Measurements from ENCODE around the gene DROSHA.

The DROSHA gene

DNA sequence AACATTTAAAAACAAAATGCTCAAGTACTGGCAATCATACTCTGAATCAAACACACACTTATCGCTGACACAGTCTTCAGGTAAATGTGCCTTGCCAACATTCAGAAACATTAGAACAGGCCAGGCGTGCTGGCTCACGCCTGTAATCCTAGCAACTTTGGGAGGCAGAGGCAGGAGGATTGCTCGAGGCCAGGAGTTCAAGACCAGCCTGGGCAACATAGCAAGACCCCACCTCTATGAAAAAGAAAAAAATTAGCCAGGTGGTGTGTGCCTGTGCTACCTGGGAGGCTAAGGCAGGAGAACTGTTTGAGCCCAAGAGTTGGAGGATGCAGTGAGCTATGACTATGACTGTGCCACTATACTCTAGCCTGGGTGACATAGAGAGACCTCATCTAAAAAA is 20.6 kb downstream of the DROSHA start:
- no peak for DNase-seq

DNA sequence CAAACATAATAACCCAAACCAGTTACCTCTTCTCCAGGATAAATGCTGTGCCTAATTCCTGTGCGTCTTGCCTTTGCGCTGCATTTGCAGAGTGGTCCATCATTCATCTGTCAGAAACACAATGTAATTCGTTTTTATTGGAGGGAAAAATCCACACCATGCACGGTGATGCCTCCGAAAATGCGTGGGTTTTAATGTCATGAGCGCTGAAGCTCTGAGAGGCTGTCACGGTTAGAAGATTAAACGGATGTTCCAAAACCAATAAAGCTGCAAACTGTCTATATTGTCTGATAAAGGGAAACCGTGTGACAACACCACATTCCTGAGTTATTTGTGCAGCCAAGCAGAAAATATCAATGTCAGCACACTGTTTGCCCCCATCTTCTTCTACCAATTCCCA is 27.4 kb downstream of the DROSHA start:
- DNase-seq = no peak

DNA sequence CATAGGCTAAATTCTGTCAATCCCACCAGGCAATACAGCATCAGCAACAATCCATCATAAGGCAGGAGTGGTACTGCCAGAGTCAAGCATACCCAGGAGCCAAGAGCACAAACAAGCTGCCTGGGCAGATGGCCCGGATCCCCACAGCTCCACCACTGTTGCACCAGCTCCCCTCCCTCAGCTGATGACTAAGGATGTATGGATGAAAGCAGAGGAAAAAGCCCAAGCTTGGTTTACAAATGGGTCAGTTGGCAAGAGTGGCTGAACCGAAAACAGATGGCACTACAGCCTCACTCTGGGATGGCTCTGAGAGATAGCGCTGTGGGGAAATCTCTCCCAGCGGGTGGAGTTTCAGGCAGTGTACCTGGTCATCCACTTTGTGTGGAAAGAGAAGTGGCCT is 29.4 kb downstream of the DROSHA start:
- no peak for DNase-seq

DNA sequence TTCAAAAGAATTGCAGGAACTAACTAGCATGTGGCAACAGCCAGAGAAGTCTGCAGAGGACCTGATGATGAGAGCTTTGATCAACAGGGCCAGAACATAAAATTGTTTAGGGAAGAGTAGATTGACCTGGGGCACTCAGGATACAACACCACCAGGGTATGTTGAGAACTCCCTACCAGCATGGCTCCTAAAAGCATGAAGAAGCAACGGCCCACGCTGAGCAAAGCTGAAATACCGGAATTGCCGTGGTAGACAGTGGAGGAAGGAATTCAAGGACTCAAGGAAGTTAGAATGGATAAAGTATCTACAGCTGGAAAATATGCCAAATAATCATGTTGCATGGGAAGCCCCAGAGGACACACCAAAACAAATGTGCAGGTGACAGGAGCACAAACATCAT is 31.6 kb downstream of the DROSHA start:
- no peak for DNase-seq

DNA sequence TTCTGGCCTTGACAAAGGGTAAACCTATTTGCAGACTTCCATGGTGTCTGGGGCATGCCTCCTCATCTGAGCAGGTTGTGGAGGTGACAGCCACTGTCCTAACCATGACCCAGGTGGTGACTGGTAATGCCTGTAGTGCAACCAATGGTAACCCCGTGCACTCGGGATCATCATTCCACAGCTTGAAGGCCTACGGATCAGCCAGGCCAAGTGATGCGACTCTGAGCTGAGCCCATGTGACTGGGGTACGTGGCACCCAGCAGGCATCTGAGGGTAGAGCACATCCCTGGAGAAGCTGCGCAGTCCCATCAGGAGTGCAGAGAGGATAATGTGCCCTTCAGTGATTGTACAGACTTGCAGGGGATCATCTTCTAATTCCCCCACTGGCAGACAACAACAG is 35.0 kb downstream of the DROSHA start:
- DNase-seq = no peak

DNA sequence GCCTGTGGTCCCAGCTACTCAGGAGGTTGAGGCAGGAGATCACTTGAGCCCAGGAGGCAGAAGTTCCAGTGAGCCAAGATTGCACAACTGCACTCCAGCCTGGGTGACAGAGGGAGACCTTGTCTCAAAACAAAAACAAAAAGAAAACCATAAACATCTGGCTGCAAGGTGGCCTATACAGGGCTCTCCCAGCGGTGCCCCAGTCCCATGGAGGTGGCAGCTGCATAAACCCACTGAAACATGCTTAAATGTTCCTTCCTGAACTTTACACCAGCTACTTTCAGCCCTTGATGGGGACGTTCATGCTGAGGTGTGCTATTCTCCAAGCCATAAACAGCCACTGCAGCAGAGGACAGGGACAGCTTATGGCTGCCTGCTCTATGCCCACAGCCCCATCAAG is 35.6 kb downstream of the DROSHA start:
- no peak for DNase-seq

DNA sequence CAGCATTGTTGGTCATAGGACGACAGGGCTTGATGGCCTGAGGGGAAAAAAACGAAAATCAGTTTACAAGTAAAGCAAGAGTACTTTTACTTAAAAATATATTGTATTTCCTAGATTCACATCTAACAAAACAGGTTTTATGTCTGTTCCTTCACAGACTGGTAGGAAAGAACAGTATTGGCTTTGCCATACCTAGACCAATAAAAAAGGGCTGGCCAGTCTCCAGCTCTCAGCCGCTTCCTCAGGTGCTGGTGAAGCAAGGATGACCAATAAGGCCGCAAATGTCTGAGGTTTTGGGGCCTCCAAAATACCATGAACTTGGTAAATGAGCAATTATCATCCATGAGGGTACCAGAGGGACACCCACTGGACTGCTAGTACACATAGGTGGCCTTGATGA is 36.6 kb downstream of the DROSHA start:
- DNase-seq = no peak

DNA sequence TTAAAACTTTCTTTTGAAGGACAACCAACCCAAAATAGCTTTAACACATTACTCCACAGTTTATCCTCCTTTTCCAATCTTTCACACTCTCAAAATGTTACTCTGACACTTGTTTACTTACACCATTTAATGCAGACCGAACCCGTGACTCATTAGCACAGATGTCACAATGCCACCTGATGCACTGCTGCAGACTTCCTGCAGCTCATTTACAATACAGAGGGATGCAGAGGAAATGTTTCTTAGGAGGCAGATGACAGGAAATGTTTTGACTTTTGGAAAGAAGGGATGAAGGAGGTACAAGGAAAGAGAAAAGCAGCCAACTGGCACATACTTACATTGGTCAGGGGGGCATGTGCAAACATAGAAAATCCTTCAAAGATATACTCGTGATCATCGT is 39.0 kb downstream of the DROSHA start:
- DNase-seq = no peak

DNA sequence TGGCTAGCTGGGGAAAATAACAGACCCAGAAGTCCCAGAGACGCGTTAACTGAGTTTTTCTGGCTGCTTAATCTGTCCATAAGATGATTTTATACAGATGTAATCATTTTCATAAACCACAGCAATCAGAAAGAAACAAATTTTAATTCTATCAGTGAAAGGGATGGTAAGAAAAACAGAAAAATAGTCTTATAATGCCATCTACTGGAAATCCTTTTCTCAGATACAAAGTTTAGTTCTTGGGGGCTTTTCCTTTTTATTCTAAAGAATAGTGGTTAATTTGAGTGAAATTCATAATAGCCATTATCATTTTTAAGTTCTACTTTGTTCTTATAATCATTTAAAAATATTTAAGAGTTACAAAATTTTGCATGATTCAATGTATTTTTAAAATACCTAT is 44.4 kb downstream of the DROSHA start:
- no peak for DNase-seq

DNA sequence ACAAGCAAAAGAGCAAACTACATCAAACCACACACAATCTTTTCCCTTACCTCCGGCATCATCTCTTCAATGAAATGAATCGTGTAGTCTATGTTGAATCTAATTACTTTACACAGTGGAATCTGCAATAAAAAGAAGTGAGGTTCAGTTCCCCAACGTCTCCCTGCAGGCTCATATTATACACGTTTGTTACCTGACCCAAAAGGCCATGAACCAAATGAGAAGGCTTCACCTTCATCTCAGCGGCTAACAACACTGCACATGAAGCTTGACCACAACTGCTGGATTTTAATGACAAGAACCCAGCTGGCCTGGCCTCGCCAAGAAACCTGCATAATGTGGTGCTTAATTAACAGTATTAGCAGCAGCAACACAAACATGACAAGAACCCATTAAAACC is 45.5 kb downstream of the DROSHA start:
- DNase-seq = no peak

DNA sequence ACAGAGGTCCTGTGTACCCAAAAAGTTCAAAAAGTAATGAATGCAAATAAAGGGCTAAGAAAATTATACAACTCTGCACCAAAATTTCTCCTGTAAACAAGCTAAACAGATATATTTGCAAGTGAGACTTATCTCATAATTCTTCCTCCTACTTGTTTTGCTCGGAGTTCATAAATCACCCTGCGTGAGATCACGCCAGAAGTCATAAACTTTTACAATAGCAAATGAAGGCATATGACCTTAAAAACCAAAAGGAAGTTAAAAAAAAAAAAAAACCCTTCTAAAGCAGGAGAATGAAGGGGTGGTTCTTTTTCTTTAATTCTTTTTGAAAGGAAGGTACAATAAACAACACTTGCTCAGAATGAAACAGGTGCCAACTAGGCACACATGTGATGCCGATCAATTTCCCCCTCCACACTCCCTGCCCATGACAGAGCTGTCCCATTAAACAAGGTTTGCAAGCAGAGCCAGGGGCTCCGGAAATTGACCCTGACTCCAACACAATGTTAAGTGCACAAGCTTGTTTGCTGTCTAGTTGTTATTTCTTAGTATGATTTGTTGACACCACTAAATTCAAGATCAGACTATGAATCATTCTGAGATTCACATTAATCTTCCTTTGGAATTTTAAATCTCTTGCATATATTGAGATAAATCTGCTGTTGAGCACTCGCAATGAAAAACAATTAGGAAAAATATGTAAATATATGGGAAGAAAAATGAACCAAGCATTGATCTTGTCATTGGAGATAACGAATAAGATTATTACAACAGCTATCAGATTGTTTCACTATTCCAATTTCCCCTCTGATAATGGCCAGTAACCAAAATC is 46.3 kb downstream of the DROSHA start:
- no peak for DNase-seq

DNA sequence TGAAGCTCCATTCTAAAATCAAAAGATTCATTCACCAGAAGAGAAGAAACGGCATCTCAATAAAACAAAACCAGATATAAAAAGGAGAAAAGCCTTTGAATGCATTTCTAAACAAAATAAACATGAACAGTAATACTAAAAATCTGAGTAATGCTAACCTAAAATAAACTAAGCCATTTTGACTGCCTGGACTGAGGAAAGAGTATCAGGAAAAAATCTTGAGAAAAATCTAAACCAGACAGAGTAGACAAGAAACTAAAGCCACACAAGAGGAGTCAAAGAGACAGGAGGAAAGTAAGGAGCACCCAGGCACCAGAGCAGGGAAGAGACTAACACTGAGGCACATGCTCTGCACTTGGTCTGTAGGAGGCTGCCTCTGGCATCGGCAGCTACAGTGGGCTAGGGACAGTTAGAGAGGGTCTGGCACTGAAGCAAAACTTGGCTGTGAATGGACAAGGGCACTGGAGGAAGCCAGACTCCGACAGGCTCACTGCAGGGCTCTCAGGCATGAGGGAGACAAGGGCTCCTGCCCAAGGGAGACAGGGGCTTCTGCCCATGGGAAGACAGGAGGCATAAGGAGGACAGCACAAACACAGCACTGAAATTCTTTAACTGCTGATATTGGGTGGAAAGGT is 50.2 kb downstream of the DROSHA start:
- no peak for DNase-seq

DNA sequence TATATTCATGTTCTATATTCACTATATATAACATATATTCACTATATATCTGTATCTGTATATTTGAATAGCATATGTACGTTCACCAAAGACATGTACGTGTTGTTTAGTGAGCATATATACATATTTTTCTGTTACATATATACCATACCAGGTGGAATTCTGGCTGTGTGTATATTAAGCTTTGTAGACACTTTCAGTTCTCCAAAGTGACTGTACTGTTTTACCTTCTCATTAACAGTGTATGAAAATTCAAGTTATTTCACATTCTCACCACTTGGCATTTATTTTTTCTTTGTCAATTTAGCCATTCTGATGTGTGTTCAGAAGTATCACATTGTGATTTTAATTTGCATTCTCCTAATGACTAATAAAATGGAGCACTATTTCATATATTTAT is 52.2 kb downstream of the DROSHA start:
- no peak for DNase-seq

DNA sequence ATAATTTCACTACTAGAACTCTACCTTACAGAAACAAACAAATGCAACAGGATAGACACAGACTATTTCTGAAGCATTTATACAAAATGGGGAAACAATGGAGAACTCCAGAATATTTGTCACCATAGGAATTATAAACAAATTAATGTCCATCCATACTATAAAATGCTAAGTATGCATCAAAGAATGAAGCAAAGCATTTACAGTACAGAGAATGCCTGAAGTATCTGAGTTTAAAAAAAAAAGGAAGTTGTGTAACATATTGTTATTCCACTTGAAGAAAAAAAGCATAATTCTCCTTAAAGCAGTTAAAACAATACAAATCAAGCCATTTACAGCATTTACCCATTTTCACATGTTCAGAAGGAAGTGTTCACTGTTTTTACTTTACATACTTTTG is 53.0 kb downstream of the DROSHA start:
- DNase-seq = no peak

DNA sequence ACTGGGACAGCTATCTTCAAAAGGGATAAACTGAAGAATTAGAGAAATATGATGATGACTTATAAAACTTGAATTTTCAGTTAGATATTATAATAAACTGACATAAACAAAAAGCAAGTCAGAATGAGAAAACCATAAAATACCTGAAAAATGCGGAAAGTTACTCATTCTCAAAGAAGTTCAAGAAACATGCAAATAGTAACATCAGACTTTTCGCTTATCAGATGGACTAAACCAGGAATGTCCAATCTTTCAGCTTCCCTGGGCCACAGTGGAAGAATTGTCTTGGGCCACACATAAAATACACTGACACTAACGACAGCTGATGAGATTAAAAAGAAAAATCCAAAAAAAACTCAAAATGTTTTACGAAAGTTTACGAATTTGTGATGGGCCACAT is 53.9 kb downstream of the DROSHA start:
- DNase-seq = no peak

DNA sequence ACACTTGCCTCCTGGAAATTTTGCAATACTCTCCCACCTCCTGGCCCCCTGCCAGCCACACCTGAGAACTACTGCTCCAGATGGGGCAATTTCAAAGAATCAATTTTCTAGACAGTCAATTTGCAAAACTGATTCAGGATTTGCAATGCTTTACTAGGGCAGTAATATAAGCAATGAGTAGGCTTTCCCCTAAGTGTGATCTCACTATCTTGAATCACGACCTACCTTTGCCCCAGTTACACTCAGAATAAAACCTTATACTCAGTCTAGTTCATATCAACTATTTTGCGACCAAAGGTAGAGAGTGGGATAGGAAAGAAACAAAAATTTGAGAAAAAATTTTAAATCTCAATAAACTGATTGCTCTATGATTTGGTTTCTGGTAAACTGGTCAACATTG is 54.4 kb downstream of the DROSHA start:
- DNase-seq = no peak

DNA sequence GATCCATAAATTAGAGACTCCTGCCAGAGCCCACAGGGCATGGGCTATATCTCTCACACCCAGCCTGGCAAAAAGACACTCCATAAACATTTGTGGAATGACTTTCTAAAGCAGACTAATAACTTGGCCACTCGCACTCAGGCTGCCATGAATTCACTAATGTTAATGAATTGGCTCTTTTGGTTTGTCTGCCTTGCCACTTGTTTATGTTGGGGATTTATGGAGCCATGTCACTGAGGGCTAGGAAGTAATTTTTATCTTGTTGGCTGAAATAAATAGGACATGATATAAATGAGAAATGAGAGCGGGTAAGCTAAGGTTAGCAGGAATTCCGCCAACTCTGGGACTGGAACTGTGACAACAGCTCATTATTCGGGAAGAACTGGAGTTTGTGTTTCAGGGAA is 55.2 kb downstream of the DROSHA start:
- no peak for DNase-seq

DNA sequence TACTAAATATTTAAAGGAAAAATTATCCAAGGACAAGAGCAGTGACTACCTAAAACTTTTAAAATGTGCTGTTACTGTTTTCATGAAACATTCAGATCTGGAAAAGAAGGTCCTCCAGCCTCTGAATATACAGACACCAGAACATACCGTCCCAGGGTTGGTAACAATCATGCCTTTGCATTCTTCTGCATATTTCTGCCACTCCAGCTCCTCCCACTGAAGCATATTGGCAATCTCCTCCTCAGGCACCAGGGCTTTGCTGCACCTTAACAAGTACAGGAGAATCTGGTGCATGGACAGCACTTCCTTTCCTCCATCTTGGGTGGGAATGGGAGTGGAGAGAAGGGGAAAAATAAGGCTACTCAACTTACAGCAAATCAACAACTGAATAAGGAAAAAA is 60.0 kb downstream of the DROSHA start:
- DNase-seq = no peak

DNA sequence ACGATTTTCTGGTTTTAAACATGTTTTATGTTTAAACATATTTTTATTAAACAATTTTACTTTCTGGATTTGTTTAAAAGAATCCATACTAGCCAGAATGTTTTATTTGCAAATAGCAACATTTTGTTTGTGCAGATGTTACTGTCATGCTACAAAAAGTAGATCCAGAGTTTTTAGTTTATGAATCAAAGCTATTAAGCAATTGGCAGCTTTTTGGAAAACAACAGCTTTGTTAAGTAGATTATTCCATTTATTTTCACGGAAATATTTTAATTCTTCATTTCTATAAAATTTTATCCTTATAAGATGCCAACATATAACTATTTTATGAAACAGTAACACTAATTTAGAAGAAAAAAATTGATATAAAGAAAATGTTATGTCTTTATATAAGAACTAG is 60.9 kb downstream of the DROSHA start:
- DNase-seq = no peak

DNA sequence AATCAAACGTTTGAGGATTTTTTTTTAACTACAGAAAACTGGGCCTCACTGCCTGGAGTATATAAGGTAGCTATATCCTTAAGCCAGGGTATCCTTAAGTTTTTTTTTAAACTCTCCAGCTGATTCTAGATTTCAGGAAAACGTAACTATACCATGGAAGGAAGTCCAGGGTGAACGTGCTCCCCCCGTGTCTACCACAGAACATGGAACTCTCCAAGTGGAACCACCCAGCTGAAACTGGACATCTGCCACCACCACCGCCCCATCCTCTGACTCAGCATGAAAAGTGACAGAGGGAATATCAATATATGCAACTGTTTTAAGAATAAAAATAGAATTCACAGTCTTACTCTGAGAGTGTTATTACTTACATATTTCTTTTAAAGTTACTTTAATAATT is 61.3 kb downstream of the DROSHA start:
- DNase-seq = no peak

DNA sequence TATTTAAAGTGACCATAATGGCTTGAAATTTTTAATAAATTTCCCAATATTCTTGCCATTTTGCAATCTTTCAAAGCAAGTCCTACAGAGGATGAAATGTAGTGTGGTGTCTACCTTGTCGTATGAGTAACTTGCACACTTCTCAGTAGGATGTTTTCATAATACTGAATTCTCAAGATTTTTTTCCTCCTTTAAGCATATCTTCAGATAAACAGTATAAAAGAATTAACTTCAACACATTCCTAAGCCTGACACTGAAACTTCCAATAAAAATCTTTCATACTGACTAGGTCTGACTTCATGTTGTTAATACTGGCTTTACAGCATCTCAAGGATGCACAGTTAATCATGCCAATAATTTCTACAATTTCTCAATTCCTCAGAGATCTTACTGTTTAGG is 62.0 kb downstream of the DROSHA start:
- no peak for DNase-seq

DNA sequence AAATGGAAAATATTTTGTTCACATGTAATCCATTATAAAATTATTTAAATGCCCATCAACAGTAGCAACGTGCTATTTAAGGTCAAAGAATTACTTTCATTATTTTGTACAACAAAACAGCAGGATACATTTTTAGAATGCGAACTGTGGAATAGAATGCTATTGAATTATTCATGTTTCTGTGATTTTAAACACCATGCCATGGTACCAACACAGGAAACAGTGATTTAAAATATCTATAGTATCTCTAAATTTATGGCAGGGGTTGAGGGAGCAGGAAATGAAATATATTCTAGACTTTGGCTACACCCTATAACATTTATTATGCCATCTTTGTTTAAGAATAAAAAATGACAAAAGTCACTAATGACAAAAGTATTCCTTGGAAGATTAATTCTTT is 62.4 kb downstream of the DROSHA start:
- DNase-seq = no peak

DNA sequence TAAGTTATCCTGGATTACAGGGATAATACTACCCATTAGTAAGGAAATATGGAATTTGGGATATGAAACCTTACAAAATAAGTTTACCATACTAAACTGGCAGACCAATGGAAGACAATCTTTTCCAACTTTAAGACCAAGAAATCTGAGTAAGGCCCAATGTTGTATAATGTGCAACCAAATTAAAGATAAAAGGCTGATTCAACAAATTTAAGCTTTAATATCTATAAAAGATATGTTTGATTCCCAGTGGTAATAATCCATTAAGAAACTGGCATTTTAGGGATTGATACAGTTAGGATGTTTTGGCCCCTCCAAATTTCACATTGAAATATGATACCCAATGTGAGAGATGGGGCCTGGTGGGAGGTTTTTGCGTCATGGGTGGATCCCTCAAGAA is 66.6 kb downstream of the DROSHA start:
- DNase-seq = no peak

DNA sequence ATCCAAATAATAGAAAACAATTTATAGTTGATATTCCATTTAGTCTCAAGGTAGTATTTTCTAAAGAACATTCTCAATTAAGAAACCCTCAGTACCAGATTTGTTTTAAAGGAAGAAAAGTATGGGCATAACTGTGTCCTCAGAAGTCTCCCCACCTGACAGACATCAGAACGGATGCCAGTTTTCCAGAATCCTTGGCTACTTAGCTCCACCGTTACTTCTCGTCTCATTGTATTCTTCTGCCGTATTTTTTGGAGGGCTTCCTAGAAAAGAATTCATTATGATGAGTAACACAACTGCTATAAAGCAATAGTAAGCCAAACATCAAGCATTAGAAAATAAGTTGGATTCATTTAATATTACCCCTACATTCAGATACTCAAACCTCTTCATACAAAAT is 67.8 kb downstream of the DROSHA start:
- DNase-seq = no peak

DNA sequence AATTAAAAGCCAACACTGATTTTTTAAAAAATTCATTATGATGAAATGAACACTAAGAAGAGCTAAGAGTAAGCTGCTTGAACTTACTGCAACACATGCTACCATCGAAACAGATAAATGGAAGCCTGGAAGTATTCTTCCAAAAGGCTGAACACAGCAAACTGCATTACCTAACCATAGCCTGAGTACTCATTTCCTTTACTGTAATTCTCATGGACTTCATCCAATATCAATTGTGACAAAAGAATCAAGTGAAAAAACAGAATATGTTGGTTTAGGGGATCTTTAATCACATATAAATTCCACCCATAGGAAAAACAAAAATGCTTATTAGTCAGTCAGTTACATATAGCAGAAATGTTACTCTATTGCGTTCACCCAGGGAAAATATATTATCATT is 68.5 kb downstream of the DROSHA start:
- DNase-seq = no peak

All from SW 1271 (cell line).